Left ventricle myocardium superior (tissue), 1 donor: ENCODE results near the gene WDR88. TPM values are rescaled to one million over a fixed set of nuclear protein-coding genes. Genes with fewer than 3 reads are reported as not detected.
"Not testable (repeated sequence)": the region's sequence is repeated elsewhere in the genome, so short reads cannot be mapped to it uniquely, and the experiment has no call there.

Experiments
- ATAC-seq: fragments of 200-7000 bp; cut with Tn5 transposase; one replicate; pipeline ENCODE4 v1.9.1; 2020; ENCODE audit warnings: mild to moderate bottlenecking, moderate library complexity
- DNase-seq: peaks from one replicate; pipeline ENCODE4 v3.0.0-alpha.2; 2020
- intact Hi-C: fragments of 100-400 bp; cut with micrococcal nuclease; formaldehyde crosslinking; loops from one replicate; pipeline ENCODE4 v1.11.0; 2022
- total RNA-seq: library from RNA; stranded (reverse); fragmentation: NEBNext Ultra II Directional; extraction: Animal tissue kit (Norgen Biotek cat#: 25700); gene quantifications from one replicate; pipeline ENCODE4 v1.2.1, GENCODE V29; 2021
- donor health status: DM: no; HTN: yes; CAD: no; lungs with severe emphysema.

Gene WDR88
- total RNA-seq, 1 donor from 2014 or later = not detected

- intact Hi-C loops, ATAC-seq, DNase-seq: not testable (repeated sequence)
Observed at GRCh38 chr19:33222255-33222654, 90.3 kb downstream of the WDR88 start.

- intact Hi-C loops = no loop called here
- DNase-seq (peak; percentile 14), ATAC-seq (no peak)
Observed at GRCh38 chr19:33224694-33225457, 93.0 kb downstream of the WDR88 start.

Other genes starting within 250 kb of the WDR88 start
- gene CEP89, start 160.2 kb upstream of the WDR88 start, total RNA-seq = 9.2 TPM
- gene FAAP24, start 159.9 kb upstream of the WDR88 start, total RNA-seq = not detected
- 2.4 TPM for gene RHPN2, start 67.2 kb upstream of the WDR88 start, total RNA-seq
- 5.4 TPM for gene GPATCH1, start 50.9 kb upstream of the WDR88 start, total RNA-seq
- gene LRP3, start 62.2 kb downstream of the WDR88 start, total RNA-seq = 19.5 TPM
- gene SLC7A10, start 93.7 kb downstream of the WDR88 start, total RNA-seq = not detected
- 2.4 TPM for gene CEBPA, start 170.4 kb downstream of the WDR88 start, total RNA-seq
- gene CEBPG, start 241.6 kb downstream of the WDR88 start, total RNA-seq = 17.0 TPM